OCI-LY7 (cell line): Measurements from ENCODE around the gene LRRC8E. TPM values are rescaled to one million over a fixed set of nuclear protein-coding genes. Genes with fewer than 3 reads are reported as not detected.

Source experiments
- BruUV-seq: library from RNA; stranded (reverse); fragments of 400-500 nt; replicated peaks from 2 replicates; lab custom pipeline; 2021; lab: Mats Ljungman, UMichigan
- CTCF ChIA-PET: fragments of 300-600 bp; sonication (Branson Sonifier 250); formaldehyde crosslinking; loops from one replicate; lab custom pipeline; 2022; ENCODE audit warnings: antibody characterized with exemption; ENCODE audit not compliant: unreplicated experiment; lab: Charles Lee
- POLR2A ChIA-PET: fragments of 300-600 bp; sonication (Branson Sonifier 250); formaldehyde crosslinking; loops from one replicate; lab custom pipeline; 2022; ENCODE audit warnings: antibody characterized with exemption; lab: Charles Lee
- DNase-seq: peaks from one replicate; pipeline ENCODE4 v3.0.0-alpha.2; 2015; ENCODE audit warnings: low spot score
- H2AFZ ChIP-seq: fragments of 200-600 bp; sonication (generic), shearing (Covaris generic); 2 replicates; pipeline ENCODE4 v1.6.1; 2014; ENCODE audit warnings: mild to moderate bottlenecking, antibody characterized with exemption, low read length, moderate library complexity
- H3K27ac ChIP-seq: fragments of 200-600 bp; sonication (generic); 2 replicates; pipeline ENCODE4 v1.5.1; 2014; ENCODE audit warnings: mixed run types, low read depth, mild to moderate bottlenecking, moderate library complexity, low read length, inconsistent platforms; ENCODE audit not compliant: poor library complexity, severe bottlenecking
- H3K36me3 ChIP-seq: fragments of 200-600 bp; sonication (generic); 2 replicates; pipeline ENCODE4 v1.6.1; 2014; ENCODE audit warnings: mild to moderate bottlenecking, antibody characterized with exemption, low read length, moderate library complexity, mixed read lengths; ENCODE audit not compliant: insufficient read depth
- H3K4me1 ChIP-seq: fragments of 200-600 bp; sonication (generic); 2 replicates; pipeline ENCODE4 v1.5.1; 2014; ENCODE audit warnings: mild to moderate bottlenecking, low read length; ENCODE audit not compliant: insufficient read depth, poor library complexity, severe bottlenecking
- H3K4me2 ChIP-seq: fragments of 200-600 bp; sonication (generic); 2 replicates; pipeline ENCODE4 v1.6.1; 2014; ENCODE audit warnings: mild to moderate bottlenecking, low read length
- H3K4me3 ChIP-seq: fragments of 200-600 bp; sonication (generic); 2 replicates; pipeline ENCODE4 v1.5.1; 2014; ENCODE audit warnings: mild to moderate bottlenecking, low read depth, low read length; ENCODE audit not compliant: poor library complexity, severe bottlenecking
- H3K79me2 ChIP-seq: fragments of 200-600 bp; sonication (generic); 2 replicates; pipeline ENCODE4 v1.6.1; 2016; ENCODE audit warnings: low read depth, mild to moderate bottlenecking, low read length, moderate library complexity, mixed read lengths; ENCODE audit not compliant: insufficient read depth
- H3K9me2 ChIP-seq: fragments of 200-600 bp; sonication (generic); 2 replicates; pipeline ENCODE4 v1.6.1; 2016; ENCODE audit warnings: mild to moderate bottlenecking, low read length, mixed read lengths; ENCODE audit not compliant: insufficient read depth
- H3K9me3 ChIP-seq: fragments of 200-600 bp; sonication (generic); 2 replicates; pipeline ENCODE4 v1.6.1; 2014; ENCODE audit warnings: mild to moderate bottlenecking, mixed run types, low read length, mixed read lengths
- H4K20me1 ChIP-seq: fragments of 200-600 bp; sonication (generic); 2 replicates; pipeline ENCODE4 v1.6.1; 2014; ENCODE audit warnings: mild to moderate bottlenecking, antibody characterized with exemption, low read length, moderate library complexity, mixed read lengths; ENCODE audit not compliant: insufficient read depth
- EZH2phosphoT487 ChIP-seq: fragments of 200-600 bp; sonication (generic); IDR thresholded peaks from 2 replicates; pipeline ENCODE4 v1.6.1; 2018; ENCODE audit warnings: low read depth, borderline replicate concordance, mild to moderate bottlenecking, mixed run types, antibody characterized with exemption, low read length, moderate library complexity, mixed read lengths
- intact Hi-C: fragments of 100-400 bp; cut with micrococcal nuclease; formaldehyde crosslinking; loops from one replicate; pipeline ENCODE4 v1.10.0; 2022; ENCODE audit not compliant: unreplicated experiment
- total RNA-seq, 2 experiments: library from RNA; depleted of rRNA in 1 of 2; stranded (reverse); fragments of >200 nt in 1 of 2; shearing (Covaris generic) in 1 of 2; gene quantifications; 2 replicates each; pipeline ENCODE4 v1.2.3, GENCODE V29; 2014 to 2022
- TF ChIP-seq, protein P1 (sequence below): fragments of 200-600 bp; sonication (generic); conservative IDR thresholded peaks from 2 replicates; pipeline ENCODE4 v1.5.1; 2014; ENCODE audit warnings: mild to moderate bottlenecking, antibody characterized with exemption, low read length, moderate library complexity, mixed read lengths

LRRC8E gene
- total RNA-seq, 2 experiments from 2014 or later: not detected

DNA sequence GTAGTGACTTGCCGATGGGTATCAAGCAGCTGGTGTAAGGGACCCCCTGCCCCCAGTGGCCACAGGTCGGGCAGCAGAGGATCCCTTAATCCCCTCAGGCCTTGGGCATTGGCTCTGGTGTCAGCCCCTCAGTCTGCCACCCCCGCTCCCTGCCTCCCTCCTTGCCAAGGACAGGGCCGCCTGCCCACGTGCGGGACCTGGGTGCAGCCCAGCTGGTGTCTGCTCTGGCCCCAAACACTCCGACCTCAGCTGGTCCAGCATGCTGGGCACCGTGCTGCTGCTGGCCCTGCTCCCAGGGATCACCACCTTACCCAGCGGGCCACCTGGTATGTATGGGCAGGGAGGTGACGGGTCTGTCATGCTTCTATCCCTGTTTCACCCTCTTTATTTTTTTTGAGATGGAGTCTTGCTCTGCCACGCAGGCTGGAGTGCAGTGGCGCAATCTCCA, 26.3 kb downstream of the LRRC8E start, which contains the start of gene TGFBR3L:
Gene TGFBR3L, plus strand, starts transcription at position 233 of the 448 bp plus-strand sequence.
- no peaks in the 10 kb centered on the region for H4K20me1 ChIP-seq
- no peaks in the 10 kb centered on the region for H3K9me3 ChIP-seq
- ChIA-PET POLR2A (no interaction called here), CTCF (no interaction called here)
- H3K36me3 ChIP-seq: peaks cover 33% of the 10 kb centered on the region
- DNase-seq: no peak
- no peak within 1 kb of the TSS; the same call in 1 of the 2 replicates for H3K4me2 ChIP-seq
- H3K4me1 ChIP-seq: peaks cover 2% of the 10 kb centered on the region
- no peaks in the 10 kb centered on the region for H3K79me2 ChIP-seq
- H3K4me3 ChIP-seq: no peak within 1 kb of the TSS
- H3K9me2 ChIP-seq: no peaks in the 10 kb centered on the region
- no peak within 1 kb of the TSS for H2AFZ ChIP-seq
- TF ChIP-seq, protein P1, sequence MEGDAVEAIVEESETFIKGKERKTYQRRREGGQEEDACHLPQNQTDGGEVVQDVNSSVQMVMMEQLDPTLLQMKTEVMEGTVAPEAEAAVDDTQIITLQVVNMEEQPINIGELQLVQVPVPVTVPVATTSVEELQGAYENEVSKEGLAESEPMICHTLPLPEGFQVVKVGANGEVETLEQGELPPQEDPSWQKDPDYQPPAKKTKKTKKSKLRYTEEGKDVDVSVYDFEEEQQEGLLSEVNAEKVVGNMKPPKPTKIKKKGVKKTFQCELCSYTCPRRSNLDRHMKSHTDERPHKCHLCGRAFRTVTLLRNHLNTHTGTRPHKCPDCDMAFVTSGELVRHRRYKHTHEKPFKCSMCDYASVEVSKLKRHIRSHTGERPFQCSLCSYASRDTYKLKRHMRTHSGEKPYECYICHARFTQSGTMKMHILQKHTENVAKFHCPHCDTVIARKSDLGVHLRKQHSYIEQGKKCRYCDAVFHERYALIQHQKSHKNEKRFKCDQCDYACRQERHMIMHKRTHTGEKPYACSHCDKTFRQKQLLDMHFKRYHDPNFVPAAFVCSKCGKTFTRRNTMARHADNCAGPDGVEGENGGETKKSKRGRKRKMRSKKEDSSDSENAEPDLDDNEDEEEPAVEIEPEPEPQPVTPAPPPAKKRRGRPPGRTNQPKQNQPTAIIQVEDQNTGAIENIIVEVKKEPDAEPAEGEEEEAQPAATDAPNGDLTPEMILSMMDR: no peak
- no peak for TF ChIP-seq EZH2phosphoT487
- no peak within 1 kb of the TSS for H3K27ac ChIP-seq
- no TSS peak for BruUV-seq
- intact Hi-C loops: no loop called here

DNA sequence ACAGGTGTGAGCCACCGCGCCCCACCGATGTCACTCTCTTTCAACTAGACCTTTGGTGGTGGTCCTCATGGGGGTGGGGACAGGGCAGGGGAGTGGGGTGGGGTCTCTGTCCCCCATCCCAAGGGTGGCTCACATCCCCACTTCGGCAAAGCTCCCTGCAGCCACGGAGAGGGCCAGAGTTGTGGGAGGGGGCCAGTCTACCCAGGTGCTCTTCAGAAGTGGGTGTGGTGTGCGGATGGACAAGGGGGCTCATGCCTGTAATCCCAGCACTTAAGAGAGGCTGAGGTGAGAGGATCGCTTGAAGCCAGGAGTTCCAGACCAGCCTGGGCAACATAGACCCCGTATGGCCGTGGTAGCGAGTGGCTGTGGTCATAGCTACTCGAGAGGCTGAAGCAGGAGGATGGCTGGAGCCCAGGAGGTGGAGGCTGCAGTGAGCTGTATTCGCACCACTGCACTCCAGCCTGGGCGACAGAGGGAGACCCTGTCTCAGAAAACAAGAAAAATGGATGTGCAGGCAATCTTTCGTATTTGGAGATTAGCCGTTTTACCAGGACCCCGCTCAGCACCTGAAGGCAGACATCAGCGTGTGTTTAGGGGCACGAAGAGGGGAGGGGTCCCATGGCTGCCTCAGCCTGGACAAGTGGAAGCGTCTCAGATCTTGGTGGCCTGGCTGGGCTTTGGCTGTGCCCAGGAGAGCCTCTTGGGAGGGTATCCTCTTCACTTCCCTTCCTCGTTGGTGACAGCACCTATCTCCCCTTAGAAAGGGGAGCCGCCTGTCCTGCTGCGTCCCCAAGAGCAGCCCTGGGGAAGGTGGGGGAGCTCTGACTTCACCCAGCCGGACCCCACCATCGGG, 27.2 kb downstream of the LRRC8E start:
- Histone ChIP-seq H3K4me3 (no peak overlapping the region), H2AFZ (no peak overlapping the region), H3K4me2 (peak overlapping the region; percentile 45; the same call in 1 of the 2 replicates), H3K9me2 (no peaks in the 10 kb centered on the region), H3K9me3 (no peaks in the 10 kb centered on the region), H4K20me1 (no peaks in the 10 kb centered on the region), H3K79me2 (no peaks in the 10 kb centered on the region), H3K4me1 (peaks cover 6% of the 10 kb centered on the region), H3K36me3 (peaks cover 28% of the 10 kb centered on the region), H3K27ac (no peak overlapping the region)
- ChIA-PET POLR2A (no interaction called here), CTCF (no interaction called here)
- TF ChIP-seq EZH2phosphoT487: no peak
- TF ChIP-seq, protein P1: no peak
- BruUV-seq: no TSS peak
- intact Hi-C loops: no loop called here
- DNase-seq: no peak
